Measurements from ENCODE around the gene ISM1. TPM values are rescaled to one million over a fixed set of nuclear protein-coding genes. Genes with fewer than 3 reads are reported as not detected.
"Not testable (repeated sequence)": the region's sequence is repeated elsewhere in the genome, so short reads cannot be mapped to it uniquely, and the experiment has no call there.

Gene ISM1
- total RNA-seq, 1 experiment from 2014 or later, result 0.11 TPM

DNA sequence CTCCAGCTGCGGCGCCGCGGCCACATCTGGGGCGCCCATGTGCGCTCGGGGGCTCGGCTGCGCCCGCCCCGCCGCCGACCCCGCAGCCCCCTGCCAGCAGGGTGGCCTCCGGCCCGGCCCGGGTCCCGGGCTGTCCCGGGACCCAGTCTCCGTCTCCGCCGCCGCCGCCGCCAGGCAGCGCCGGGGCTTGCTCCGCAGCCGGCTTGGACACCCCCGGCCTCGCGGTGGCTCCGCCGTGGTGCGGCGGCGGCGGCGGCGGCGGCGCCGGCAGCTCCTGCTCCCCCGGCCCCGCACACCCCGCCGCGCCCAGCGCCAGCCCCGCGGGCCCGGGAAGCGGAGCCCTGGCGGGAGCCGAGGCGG is 219 bp downstream of the ISM1 start:
- DNase-seq (ENCODE audit: low read depth), result no peak

DNA sequence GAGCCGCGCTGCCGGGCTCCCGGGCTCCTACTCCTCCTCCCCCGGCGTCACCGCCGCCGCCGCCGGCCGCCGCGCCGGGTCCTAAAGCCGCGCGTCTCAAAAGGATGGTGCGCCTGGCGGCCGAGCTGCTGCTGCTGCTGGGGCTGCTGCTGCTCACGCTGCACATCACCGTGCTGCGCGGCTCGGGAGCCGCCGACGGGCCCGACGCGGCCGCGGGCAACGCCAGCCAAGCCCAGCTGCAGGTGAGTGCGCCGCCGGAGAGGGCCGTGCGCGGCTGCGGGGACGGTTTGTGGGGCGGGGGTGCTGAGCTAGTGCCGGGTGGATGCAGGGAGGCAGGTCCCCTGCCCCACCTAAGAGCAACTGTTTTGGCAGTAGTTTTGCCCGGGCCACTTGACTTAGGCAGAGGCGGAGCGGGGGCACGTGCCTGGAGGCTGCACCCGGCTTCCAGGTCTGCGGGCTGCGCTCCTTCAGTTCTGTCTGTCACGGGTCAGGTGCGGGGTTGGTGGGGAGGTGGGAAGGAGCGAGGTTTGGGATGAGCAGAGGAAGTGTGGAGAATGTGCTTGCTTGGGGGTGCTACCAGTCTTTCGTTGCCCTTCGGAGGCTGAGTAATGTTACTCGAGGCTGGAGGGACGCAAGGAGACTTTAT is 722 bp downstream of the ISM1 start:
- peak; percentile 55 for DNase-seq (ENCODE audit: low read depth)

DNA sequence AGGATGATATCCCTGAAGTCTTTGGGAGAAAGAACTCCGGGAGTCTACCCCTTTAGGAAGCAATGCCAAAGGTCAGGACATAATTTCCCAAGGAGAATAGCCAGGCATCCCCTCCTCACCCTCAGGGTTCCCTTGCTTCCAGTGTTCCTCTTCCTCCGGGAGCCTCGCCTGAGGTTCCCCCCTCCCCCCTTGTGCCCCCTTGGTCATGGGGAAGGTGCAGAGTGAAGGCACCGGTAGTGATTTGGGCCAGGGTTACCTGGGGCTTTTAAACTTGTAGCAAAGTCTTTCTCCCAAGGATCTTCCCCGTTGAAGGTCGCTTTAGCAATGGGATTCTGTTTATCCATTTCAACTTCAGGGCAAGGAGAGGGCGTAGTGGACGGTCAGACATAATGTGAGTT is 1.2 kb downstream of the ISM1 start:
- no peak for DNase-seq (ENCODE audit: low read depth)

DNA sequence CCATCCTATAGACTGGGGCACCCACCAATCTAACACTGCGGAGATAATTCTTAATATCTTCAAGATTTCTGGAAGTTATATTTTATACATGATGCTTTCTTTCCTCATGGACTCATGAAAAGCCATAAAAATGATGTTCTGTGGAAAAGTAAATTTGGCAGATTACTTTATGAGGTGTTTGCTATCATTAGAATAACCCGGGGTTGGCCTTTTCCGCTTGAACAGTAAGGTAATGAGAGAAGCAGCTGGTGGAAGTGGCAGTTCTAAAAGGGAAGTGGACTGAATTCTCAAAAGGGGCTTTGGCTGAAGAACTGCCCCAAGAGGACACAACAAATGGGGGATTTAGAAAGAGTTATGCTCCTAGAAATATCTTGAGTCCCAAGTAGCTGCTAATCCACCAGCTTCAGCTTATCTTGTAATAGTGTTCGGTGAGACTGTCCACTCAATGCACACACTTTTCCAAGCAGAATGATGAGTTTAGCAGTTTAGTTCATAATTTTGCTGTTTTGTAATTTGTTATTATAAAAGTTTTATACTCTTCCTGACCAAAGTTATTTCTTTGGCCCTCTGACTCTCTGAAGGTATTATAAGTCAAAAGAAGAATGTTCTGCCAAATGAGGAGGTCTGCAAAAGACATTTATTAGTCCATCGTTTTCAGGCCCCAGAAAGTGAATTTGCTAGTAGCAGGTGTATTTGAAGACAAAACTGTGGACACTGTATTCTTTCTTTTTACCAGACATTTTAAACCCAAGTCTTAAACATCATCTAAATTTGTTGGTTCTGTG is 2.9 kb downstream of the ISM1 start:
- DNase-seq (ENCODE audit: low read depth), result no peak

DNA sequence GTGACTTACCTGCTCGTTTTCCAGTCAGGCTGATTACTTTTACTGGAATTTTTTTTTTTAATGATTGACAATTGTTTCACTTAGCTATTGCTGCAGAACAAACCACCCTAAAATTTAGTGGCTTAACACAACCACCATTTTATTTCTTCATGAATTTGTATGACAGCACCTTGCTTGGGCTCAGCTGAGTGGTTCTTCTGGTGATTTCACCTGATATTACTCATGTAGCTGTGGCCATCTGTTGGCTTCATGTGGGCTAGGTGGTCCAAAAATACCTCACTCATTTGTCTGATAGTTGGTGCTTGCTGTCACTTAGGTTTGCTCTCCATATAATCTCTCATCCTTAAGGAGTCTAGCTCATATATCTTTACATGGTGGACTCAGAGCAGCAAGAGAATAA is 5.3 kb downstream of the ISM1 start:
- no peak for DNase-seq (ENCODE audit: low read depth)

DNA sequence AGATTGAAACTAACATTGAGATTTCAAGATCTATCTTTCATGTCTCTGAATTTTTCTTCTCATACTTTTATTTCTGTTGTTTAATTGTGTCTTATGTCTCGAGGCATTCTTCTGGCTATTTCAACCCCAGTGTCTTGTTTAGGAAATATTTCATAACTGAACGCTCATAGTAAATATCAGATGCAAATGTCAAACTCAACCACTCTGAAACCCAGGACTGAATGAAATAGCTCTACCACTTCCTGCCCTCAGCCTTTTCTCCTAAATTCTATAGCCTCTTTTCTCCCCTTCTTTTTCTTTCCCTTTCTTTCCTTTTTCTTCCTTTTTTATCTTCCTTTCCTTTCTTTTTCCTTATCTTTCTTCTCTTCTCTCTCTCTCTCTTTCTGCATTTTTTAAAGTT is 7.7 kb downstream of the ISM1 start:
- no peak for DNase-seq (ENCODE audit: low read depth)

DNA sequence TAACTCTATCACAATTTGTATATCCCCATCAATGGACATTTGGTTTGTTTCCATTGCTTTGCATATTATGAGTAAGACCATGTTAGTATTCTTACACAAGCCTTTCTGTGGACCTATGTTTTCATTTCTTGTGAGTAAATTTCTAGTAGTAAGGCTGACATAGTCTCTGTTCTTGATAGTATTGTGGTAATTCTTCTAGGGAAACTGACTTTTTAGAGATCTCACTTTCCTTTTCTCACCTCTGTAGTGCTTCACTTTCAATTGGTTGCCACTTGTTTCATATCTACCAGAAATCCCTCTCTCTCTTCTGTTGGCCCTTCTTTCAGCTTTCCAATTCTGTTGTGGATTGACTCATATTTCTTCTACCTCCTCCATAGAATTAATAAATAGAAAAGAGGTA is 8.5 kb downstream of the ISM1 start:
- DNase-seq (ENCODE audit: low read depth), result no peak

DNA sequence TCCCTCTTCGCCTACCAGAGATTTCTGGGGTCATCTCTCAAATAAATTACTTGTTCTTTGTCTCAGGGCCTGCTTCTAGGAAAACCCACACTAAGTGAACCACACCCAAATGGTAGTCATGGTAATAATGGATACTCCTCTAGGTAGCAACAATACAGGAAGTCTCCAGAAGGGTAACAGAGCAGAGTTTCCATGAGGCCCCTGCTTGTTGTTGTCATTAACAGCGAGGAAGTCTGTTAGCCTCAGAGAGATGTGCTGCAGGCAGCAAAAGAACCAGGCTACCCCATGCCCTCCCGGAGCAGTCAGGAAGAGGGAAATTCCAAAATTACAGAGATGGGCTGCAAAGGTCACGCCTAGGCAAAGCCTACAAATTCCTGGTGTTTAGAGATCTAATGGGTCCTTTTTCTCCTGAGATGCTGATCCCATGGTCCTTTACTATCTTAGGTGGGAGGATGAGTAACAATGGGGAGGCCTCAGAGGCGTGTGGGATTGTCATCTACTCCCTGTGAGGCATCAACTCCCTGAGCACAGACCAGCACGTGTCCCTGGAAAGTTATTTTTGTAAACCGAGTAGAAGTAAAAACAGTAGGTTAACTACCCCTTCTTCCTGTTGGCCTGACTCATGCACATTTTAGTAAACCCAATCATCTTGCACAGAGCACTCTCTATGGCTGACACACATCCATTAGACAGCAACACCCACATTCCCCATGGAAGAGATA is 10.1 kb downstream of the ISM1 start:
- DNase-seq (ENCODE audit: low read depth), result peak; percentile 88

DNA sequence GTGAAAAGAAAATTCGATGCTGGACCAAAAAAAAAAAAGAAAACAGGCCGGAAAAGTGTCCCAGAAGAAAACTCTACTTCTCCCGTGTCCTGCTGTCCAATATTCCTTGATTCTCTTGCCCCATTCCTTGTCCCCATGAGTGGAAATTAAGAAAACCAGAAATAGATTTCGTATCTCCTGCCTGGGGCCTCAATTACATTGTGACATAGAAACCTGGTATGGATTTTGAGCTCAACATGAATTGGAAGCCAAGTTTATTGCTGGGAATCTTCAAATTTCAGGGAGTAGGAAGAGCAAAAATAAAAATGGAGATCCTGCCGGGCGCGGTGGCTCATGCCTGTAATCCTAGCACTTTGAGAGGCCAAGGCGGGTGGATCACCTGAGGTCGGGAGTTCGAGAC is 11.9 kb downstream of the ISM1 start:
- no peak for DNase-seq (ENCODE audit: low read depth)

DNA sequence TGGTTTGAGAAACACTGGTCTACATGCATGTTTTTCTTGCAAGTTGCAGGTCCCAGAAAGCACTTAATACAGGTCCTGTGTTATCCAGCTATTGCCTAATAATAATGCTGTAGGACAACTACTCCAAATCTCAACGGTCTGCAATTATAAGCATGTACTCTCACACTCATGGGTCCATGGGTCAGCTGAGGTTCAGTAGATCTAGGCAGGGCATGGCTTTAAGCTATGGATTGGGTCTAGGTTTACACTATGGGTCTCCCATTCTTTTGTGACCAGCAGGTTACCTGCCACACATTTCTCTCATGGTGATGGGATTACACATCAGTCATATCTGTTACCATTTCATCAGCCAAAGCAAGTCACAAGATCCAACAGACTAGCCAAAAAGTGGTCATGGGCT is 13.9 kb downstream of the ISM1 start:
- no peak for DNase-seq (ENCODE audit: low read depth)

DNA sequence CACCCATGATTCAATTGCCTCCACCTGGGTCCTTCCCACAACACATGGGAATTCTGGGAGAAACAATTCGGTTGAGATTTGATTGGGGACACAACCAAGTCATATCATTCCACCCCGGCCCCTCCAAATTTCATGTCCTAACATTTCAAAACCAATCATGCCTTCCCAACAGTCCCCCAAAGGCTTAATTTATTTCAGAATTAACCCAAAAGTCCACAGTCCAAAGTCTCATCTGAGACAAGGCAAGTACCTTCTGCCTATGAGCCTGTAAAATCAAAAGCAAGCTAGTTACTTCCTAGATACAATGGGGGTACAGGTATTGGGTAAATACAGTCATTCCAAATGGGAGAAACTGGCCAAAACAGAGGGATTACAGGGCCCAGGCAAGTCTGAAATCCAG is 15.3 kb downstream of the ISM1 start:
- DNase-seq (ENCODE audit: low read depth), result not testable (repeated sequence)

DNA sequence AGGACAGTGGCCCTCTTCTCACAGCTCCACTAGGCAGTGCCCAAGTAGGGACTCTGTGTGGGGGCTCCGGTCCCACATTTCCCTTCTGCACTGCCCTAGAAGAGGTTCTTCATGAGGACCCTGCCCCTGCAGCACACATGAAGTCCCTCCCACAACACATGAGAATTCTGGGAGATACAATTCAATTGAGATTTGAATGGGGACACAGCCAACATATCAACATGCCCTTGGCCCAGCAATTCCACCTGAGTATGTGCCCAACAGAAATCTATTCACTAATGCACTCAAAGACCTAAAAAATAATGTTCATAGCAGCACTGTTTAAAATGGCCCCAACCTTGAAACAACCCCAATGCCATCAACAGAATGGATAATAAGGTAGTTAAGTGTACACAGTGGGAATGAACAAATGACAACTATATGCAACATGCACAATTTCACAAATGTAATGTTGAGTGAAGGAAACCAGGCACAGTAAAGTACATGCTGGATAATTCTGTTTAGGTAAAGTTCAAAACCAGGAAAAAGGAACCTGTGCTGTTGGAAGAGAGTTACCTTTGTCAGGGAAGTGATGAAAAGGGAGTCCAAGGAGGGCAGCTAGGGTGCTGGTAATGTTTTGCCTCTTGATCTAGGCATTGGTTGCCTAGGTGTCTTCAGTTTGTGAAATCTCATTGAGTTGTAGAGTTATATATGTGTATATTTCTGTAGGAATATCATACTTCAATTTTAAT is 16.1 kb downstream of the ISM1 start:
- DNase-seq (ENCODE audit: low read depth), result no peak

DNA sequence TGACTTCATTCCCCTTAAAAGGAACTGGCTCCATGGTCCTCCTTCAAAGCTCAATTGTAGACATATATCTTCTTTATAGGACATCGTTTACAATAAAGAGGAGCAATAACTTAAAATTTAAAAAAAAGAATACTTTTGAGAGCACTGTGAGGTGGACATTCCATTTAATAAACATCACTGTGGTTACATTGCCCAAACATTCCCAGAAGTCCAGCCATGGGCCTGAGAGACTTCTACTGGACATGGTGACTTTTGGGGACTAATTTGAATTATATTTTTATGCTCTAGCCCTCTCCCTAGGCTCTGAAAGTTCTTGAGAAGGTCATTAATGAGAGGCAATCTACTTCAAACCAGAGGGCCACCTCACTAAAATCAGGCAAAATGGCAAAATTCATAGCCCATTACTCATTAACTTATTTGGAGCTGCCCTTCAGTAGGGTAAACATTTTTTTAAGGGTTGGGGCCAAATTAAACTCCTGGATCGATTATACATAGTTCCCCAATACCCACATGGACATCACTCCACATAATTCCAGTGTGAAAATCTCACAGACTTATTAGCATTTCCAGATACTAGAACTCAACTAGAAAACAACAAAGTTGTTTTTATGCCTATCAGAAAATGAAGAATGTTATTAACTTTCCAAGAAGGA is 17.1 kb downstream of the ISM1 start:
- DNase-seq (ENCODE audit: low read depth), result no peak

DNA sequence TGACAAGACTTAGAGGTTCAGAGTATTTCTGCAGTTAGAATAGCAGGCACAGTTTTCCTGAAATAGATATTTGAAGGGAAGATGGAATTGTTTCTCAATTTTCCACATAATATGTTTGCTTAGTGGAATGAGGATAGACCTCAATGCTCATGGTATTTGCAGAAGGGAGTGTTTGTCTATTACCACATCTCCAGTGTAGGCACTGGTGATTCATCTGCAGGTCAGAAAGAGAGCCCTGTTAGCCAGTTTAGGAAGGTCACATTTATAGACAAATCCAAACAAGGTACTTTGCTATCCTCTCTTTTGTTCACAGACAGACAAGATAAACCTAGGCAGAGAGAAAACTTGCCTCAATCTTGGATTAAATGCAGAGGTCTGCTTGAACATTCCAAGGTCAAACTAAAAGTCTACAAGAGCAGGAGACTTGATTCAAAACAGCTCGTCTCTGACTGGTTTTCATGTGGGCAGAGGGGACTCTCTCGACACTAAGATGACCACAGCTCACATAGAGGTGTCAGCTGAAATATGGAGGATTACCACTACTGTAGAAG is 22.8 kb downstream of the ISM1 start:
- DNase-seq (ENCODE audit: low read depth), result peak; percentile 48

DNA sequence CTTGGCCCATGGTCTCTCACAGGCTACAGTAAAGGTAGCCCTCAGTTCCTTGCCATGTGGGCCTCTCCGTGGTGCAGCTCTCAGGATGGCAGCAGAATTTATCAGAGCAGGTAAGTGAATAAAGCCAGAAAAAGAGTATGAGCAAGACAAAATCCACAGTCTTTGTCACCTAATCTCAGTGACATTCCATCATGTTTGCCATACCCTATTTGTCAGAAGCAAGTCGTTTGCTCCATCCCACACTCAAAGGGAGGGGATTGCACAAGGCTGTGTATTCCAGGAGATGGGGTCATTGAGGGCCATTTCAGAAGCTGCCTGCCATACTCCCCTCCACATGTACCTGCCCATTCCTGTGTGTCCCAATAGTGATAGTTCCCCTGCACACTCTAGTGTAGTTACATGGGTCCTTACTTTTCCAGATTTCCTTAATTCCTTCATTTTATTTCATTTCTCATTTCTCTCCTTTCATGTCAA is 24.2 kb downstream of the ISM1 start:
- DNase-seq (ENCODE audit: low read depth), result no peak

DNA sequence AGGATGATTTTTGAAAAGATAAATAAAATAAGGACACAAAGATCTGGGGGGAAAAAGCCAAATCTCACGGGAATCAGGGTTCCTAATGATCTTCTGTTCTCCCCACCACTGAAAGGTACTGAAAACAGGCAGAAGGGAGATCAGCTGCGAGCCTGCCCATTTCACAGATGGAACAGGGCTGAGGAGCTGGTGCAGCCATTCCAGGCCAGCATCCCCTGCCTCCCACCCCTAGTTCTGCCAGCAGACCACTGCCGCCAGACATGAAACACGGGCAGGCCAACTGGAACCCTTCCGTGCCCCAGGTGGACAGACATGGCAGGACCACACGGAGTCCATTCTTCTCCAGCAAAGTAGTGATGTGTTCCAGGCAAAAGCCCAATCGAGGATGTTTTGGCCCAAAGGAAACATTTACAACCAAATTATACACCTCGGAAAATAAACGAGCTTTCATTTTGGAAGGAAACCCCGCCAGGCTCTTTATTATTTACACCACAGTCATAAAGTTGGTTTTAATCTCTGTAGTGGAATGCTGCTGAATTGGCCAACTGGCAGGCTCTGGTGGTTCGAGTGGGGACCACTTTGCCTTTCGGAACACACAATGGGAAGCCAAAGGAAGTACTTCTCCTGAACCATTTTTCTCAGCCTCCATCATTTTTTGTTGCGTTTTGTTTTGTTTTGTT is 28.2 kb downstream of the ISM1 start:
- no peak for DNase-seq (ENCODE audit: low read depth)

DNA sequence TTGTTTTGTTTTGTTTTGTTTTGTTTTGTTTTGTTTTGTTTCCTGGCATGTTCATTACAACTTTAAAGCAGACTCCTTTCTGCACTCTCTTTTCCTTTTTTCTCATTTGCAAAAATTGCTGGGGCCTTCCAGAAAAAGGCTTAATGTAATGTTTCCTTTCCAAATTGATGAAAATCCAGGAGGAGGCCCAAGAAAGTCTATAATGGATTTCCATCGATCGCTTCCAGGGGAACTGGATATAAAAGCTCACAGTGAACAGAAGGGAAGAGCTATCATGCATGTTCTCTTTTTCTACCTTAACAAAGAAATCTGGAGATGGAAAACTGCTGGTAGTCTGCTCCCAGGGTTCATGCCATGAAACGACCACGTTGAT is 28.7 kb downstream of the ISM1 start:
- no peak for DNase-seq (ENCODE audit: low read depth)

DNA sequence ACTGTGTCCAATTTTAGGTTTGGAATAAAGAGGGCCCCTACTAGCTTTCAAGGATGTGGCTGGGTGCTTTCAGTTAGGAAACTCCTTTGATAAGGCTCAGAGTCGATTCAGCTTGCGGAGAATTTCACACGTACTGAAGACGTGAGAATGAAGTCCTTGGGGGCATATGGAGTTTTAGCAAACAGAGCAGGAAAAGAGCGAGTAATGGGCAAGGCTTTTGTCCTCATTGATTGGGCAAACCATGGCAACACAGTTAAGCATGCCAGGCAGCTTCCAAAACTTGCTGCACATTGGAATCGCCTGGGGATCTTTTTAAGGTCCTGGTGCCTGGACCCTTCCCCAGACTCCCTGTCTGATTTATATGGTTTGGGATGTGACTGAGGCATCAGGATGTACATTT is 29.2 kb downstream of the ISM1 start:
- DNase-seq (ENCODE audit: low read depth), result no peak

DNA sequence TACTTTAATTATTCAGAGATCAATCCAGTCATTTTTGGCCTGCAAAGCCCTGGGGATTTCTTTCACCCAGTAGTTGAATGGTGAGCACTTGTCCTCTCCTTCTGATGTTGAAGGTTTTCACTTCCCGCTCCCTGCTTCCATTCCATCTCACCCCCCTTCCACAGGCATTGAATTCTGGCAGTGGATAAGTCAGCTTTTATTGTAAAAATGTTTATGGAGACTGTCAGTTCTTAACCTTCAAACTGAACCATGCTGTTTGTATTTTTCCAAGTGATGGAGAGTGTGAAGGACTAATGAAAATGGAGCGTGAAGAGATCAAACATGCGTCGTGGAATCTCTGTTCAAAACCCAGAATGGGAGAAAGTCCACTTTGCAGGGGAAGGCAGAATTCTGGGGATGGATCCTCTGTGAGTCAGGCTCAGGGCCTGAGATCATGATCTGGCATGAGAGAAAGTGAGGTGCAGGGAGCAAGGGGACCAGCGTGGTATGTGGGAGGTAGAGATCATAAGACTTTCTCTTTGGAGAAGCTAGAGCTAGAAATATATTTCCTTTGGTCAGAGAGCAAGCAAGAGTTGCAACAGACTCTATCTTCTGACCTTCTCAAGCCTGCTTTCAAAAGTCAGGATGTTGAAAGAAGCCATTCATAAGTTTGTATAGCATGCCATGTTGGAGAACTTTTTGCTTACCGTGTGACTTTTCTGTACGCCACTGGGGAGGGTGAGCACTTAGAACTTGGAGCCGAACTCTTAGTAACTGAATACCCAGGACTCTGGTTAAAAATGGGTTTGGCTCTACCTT is 30.2 kb downstream of the ISM1 start:
- no peak for DNase-seq (ENCODE audit: low read depth)

DNA sequence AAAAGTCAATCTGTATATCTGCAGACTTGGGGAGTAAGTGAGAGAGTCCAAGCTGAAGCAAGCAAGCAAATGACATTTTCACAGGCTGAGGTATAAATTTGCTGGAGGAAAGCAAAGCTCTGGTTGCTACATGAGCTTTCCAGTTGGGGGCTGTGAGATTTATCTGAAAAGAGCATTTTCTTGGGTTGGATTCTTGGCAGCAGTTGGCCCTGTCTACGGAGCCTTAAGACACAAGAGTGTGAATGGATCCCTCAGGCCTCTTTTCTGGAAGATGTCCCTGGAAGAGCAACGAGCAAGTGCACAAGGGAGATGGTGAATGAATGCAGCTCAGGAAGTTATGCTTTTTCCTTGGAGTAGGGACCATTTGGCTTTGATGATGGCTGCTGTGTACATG is 30.8 kb downstream of the ISM1 start:
- DNase-seq (ENCODE audit: low read depth), result no peak
